ENCODE measurements around the gene CD28.

Gene CD28

GRCh38 chr2:203687165-203687564 is 19.3 kb upstream of the CD28 start:
- TF ChIP-seq FOXM1 (IDR thresholded peaks at IDR 0.05; ENCODE audit: borderline replicate concordance, low read depth) (no peak), RAD21 (IDR thresholded peaks at IDR 0.05; ENCODE audit: low read depth) (no peak), TEAD4 (IDR thresholded peaks at IDR 0.05) (no peak), TAF1 (IDR thresholded peaks at IDR 0.05; ENCODE audit: low read depth) (no peak), NFIC (IDR thresholded peaks at IDR 0.05) (no peak), YY1 (IDR thresholded peaks at IDR 0.05; ENCODE audit: low read depth) (no peak), REST (IDR thresholded peaks at IDR 0.05; ENCODE audit: low read depth) (no peak), EGR1 (IDR thresholded peaks at IDR 0.05) (no peak), CREB1 (IDR thresholded peaks at IDR 0.05; ENCODE audit: low read depth) (no peak), USF1 (IDR thresholded peaks at IDR 0.05) (no peak), EP300 (IDR thresholded peaks at IDR 0.05; ENCODE audit: borderline replicate concordance) (no peak), ZBTB7A (IDR thresholded peaks at IDR 0.05; ENCODE audit: low read depth) (no peak), CEBPB (IDR thresholded peaks at IDR 0.05) (no peak), TCF12 (IDR thresholded peaks at IDR 0.05; ENCODE audit: low read depth) (no peak), MAX (IDR thresholded peaks at IDR 0.05) (no peak)

- TF ChIP-seq USF1 (IDR thresholded peaks at IDR 0.05) (no peak), EGR1 (IDR thresholded peaks at IDR 0.05) (no peak), RAD21 (IDR thresholded peaks at IDR 0.05; ENCODE audit: low read depth) (no peak), FOXM1 (IDR thresholded peaks at IDR 0.05; ENCODE audit: borderline replicate concordance, low read depth) (no peak), EP300 (IDR thresholded peaks at IDR 0.05; ENCODE audit: borderline replicate concordance) (no peak), ZBTB7A (IDR thresholded peaks at IDR 0.05; ENCODE audit: low read depth) (no peak), TEAD4 (IDR thresholded peaks at IDR 0.05) (no peak), MAX (IDR thresholded peaks at IDR 0.05) (no peak), TCF12 (IDR thresholded peaks at IDR 0.05; ENCODE audit: low read depth) (no peak), TAF1 (IDR thresholded peaks at IDR 0.05; ENCODE audit: low read depth) (no peak), YY1 (IDR thresholded peaks at IDR 0.05; ENCODE audit: low read depth) (no peak), REST (IDR thresholded peaks at IDR 0.05; ENCODE audit: low read depth) (no peak), NFIC (IDR thresholded peaks at IDR 0.05) (no peak), CREB1 (IDR thresholded peaks at IDR 0.05; ENCODE audit: low read depth) (no peak), CEBPB (IDR thresholded peaks at IDR 0.05) (no peak)
Measured at GRCh38 chr2:203688798-203689197, 17.6 kb upstream of the CD28 start.

- TF ChIP-seq MAX (IDR thresholded peaks at IDR 0.05) (no peak), FOXM1 (IDR thresholded peaks at IDR 0.05; ENCODE audit: borderline replicate concordance, low read depth) (no peak), NFIC (IDR thresholded peaks at IDR 0.05) (no peak), TAF1 (IDR thresholded peaks at IDR 0.05; ENCODE audit: low read depth) (no peak), YY1 (IDR thresholded peaks at IDR 0.05; ENCODE audit: low read depth) (no peak), EGR1 (IDR thresholded peaks at IDR 0.05) (no peak), EP300 (IDR thresholded peaks at IDR 0.05; ENCODE audit: borderline replicate concordance) (no peak), ZBTB7A (IDR thresholded peaks at IDR 0.05; ENCODE audit: low read depth) (no peak), CEBPB (IDR thresholded peaks at IDR 0.05) (no peak), CREB1 (IDR thresholded peaks at IDR 0.05; ENCODE audit: low read depth) (no peak)
Measured at GRCh38 chr2:203689426-203690116, 16.9 kb upstream of the CD28 start.

GRCh38 chr2:203690117-203690431 is 16.4 kb upstream of the CD28 start:
- no peak for TF ChIP-seq RAD21 (IDR thresholded peaks at IDR 0.05; ENCODE audit: low read depth)
- no peak for TF ChIP-seq REST (IDR thresholded peaks at IDR 0.05; ENCODE audit: low read depth)
- TF ChIP-seq NFIC (IDR thresholded peaks at IDR 0.05), result no peak
- no peak for TF ChIP-seq EGR1 (IDR thresholded peaks at IDR 0.05)
- no peak for TF ChIP-seq FOXM1 (IDR thresholded peaks at IDR 0.05; ENCODE audit: borderline replicate concordance, low read depth)
- TF ChIP-seq YY1 (IDR thresholded peaks at IDR 0.05; ENCODE audit: low read depth), result no peak
- no peak for TF ChIP-seq EP300 (IDR thresholded peaks at IDR 0.05; ENCODE audit: borderline replicate concordance)
- TF ChIP-seq MAX (IDR thresholded peaks at IDR 0.05), result no peak
- TF ChIP-seq TAF1 (IDR thresholded peaks at IDR 0.05; ENCODE audit: low read depth), result no peak
- TF ChIP-seq TCF12 (IDR thresholded peaks at IDR 0.05; ENCODE audit: low read depth), result no peak
- TF ChIP-seq TEAD4 (IDR thresholded peaks at IDR 0.05), result no peak
- TF ChIP-seq CEBPB (IDR thresholded peaks at IDR 0.05), result no peak
- TF ChIP-seq CREB1 (IDR thresholded peaks at IDR 0.05; ENCODE audit: low read depth), result no peak
- no peak for TF ChIP-seq USF1 (IDR thresholded peaks at IDR 0.05)
- TF ChIP-seq ZBTB7A (IDR thresholded peaks at IDR 0.05; ENCODE audit: low read depth), result no peak
